Cardiac fibroblast (primary cell): ENCODE data around the gene MST1.

Experiments used
- DNase-seq, 2 donors: peaks; one replicate each; pipeline versions ENCODE4 v3.0.0 to v3.0.0-alpha.2; 2010; ENCODE audit warnings: low read depth in 2 of 2
- H3K4me3 ChIP-seq, 2 donors: replicated peaks in 1 of 2; 1 replicate in 1 of 2; 2 replicates in 1 of 2; pipeline ENCODE4 v1.5.1; 2011; ENCODE audit warnings: low read depth in 2 of 2, low read length in 2 of 2, mild to moderate bottlenecking in 2 of 2, moderate library complexity in 1 of 2
- CTCF ChIP-seq: IDR thresholded peaks from one replicate; pipeline ENCODE4 v1.5.1; 2011; ENCODE audit warnings: low read depth, mild to moderate bottlenecking, low read length, inconsistent platforms

MST1 gene

DNA sequence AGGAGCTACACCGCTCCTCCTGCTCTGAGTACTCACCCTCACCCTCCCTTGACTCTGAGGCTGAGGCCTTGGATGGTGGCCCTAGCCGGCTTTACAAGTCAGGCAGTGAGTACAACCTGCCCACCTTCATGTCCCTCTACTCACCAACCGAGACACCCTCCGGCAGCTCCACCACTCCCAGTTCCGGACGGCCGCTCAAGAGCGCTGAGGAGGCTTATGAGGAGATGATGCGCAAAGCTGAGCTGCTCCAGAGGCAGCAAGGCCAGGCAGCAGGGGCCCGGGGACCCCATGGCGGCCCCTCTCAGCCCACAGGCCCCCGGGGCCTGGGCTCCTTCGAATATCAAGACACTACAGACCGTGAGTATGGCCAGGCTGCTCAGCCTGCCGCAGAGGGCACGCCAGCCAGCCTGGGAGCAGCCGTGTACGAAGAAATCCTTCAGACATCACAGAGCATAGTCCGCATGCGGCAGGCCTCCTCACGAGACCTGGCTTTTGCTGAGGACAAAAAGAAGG is 36.3 kb downstream of the MST1 start:
- TF ChIP-seq CTCF = no peak
- DNase-seq = no peak
- no peak overlapping the region for H3K4me3 ChIP-seq

DNA sequence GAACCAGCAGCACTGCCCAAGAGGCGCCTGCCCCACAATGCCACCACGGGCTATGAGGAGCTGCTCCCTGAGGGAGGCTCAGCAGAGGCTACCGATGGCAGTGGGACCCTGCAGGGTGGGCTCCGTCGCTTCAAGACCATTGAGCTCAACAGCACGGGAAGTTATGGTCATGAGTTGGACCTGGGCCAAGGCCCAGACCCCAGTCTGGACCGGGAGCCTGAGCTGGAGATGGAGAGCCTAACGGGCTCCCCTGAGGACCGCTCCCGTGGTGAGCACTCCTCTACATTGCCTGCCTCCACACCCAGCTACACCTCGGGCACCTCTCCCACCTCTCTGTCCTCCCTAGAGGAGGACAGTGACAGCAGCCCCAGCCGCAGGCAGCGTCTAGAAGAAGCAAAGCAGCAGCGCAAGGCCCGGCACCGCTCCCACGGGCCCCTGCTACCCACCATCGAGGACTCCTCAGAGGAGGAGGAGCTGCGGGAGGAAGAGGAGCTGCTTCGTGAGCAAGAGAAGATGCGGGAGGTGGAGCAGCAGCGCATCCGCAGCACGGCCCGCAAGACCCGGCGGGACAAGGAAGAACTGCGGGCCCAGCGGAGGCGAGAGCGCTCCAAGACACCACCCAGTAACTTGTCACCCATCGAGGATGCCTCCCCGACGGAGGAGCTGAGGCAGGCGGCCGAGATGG is 36.9 kb downstream of the MST1 start:
- DNase-seq = no peak
- TF ChIP-seq CTCF = no peak

GRCh38 chr3:49650637-49651036 is 38.6 kb downstream of the MST1 start:
- no peak overlapping the region for H3K4me3 ChIP-seq
- no peak for DNase-seq
- TF ChIP-seq CTCF = no peak

More for the DNA sequence above, 36.9 kb downstream of the MST1 start:
- no peak overlapping the region for H3K4me3 ChIP-seq

DNA sequence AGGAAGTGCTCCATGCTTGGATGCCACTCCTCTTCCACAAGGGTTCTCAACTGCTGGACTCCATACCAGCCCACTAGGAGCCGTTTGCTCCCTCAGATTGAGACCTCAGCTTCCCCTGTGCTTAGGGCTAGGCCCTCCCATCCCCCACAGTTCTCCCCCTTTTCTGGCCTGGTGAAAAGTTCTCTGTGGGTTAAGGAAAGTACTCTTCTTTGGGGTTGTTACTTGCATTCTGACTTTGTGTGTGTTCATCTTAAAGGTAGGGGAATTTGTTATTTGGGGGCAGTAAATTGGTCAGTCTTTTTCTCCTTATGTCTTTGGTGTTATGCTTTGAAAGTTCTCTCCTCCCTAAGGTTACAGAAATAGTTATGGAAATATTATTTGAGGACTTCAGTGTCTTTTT is 39.1 kb downstream of the MST1 start:
- no peak for TF ChIP-seq CTCF
- DNase-seq = no peak
- H3K4me3 ChIP-seq = no peak overlapping the region

DNA sequence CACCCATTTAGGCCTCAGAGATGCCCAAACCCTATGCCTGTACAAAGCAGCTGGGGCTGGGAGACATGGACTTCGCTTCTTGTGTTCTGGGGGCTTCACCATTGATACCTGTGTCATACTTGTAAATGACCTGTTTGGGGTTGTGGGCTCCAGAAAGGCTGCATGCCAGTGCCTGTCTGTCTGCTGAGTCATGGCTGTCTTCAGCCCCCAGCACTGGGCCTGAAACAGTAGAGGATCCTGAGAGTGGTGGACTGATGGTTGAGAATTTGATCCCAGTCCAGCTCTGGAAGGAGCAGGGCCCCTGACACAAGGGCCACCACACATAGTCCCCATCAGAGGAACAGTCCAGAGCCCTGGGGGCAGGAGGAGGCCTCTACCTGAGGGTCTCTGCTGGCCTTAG is 39.7 kb downstream of the MST1 start:
- TF ChIP-seq CTCF = no peak
- H3K4me3 ChIP-seq = no peak overlapping the region
- DNase-seq = no peak

GRCh38 chr3:49648354-49649019 is 40.8 kb downstream of the MST1 start:
- no peak overlapping the region for H3K4me3 ChIP-seq
- TF ChIP-seq CTCF = no peak
- DNase-seq = no peak
